ENCODE data around the gene MECR. TPM values are rescaled to one million over a fixed set of nuclear protein-coding genes. Genes with fewer than 3 reads are reported as not detected.

MECR gene, protein sequence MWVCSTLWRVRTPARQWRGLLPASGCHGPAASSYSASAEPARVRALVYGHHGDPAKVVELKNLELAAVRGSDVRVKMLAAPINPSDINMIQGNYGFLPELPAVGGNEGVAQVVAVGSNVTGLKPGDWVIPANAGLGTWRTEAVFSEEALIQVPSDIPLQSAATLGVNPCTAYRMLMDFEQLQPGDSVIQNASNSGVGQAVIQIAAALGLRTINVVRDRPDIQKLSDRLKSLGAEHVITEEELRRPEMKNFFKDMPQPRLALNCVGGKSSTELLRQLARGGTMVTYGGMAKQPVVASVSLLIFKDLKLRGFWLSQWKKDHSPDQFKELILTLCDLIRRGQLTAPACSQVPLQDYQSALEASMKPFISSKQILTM
- 21.4 TPM for polyA plus RNA-seq (2013)

- WGBS (ENCODE audit: insufficient coverage) = 3% methylated on average over 39 of the region's 52 CpGs
- Histone ChIP-seq H3K36me3 (ENCODE audit: control insufficient read depth in 4 of 4, insufficient read depth in 4 of 4, low read length in 3 of 4) (no peaks in the 10 kb centered on the region), H3K4me3 (ENCODE audit: control insufficient read depth in 1 of 7, extremely low read depth in 1 of 7, insufficient read depth in 4 of 7, low read depth in 2 of 7, low read length in 6 of 7) (peak within 1 kb of the TSS; percentile 80 to 95 (median 88)), H3K9me3 (ENCODE audit: control extremely low read depth in 1 of 5, control insufficient read depth in 4 of 5, insufficient read depth in 2 of 5, low read depth in 1 of 5, low read length in 4 of 5) (no peaks in the 10 kb centered on the region), H3K27ac (ENCODE audit: insufficient read depth in 1 of 2, low read depth in 1 of 2, low read length in 2 of 2, poor library complexity in 1 of 2, severe bottlenecking in 2 of 2) (peak within 1 kb of the TSS; percentile 50 to 79), H3K4me1 (ENCODE audit: control extremely low read depth in 1 of 4, control insufficient read depth in 4 of 4, insufficient read depth in 4 of 4, low read length in 3 of 4) (peaks cover 5 to 16% (median 11%) of the 10 kb centered on the region in 4 experiments), H3K27me3 (replicated peaks in 2 of 5; ENCODE audit: control insufficient read depth in 4 of 5, insufficient read depth in 5 of 5, low read length in 4 of 5) (peaks cover 2 to 15% (median 14%) of the 10 kb centered on the region in 5 experiments)
- DNase-seq = peak; percentile 93 to 95 (median 94)
- POLR2A ChIA-PET = interaction anchor here (0.6 to 0.8 kb wide), 2 partner anchors 22 to 30 kb away, joined by 4 to 5 read pairs; no protein-coding TSS in a partner anchor
- CTCF ChIA-PET = interaction anchor here (0.9 to 1.7 kb wide), 4 partner anchors 9 to 28 kb away, joined by 3 to 6 read pairs (median 4); no protein-coding TSS in a partner anchor
These were observed at the start of gene MECR for GRCh38 chr1:29230553-29231378. TSS of gene MECR (minus strand) at chr1:29230934. CDS start at chr1:29230906, 28 bp downstream.

- DNase-seq = no peak
- Histone ChIP-seq H3K4me1 (ENCODE audit: control extremely low read depth in 1 of 4, control insufficient read depth in 4 of 4, insufficient read depth in 4 of 4, low read length in 3 of 4) (peaks cover 0 to 5% (median 1%) of the 10 kb centered on the region in 4 experiments), H3K9me3 (ENCODE audit: control extremely low read depth in 1 of 5, control insufficient read depth in 4 of 5, insufficient read depth in 2 of 5, low read depth in 1 of 5, low read length in 4 of 5) (peaks cover 0 to 7% (median 0%) of the 10 kb centered on the region in 5 experiments), H3K27ac (ENCODE audit: insufficient read depth in 1 of 2, low read depth in 1 of 2, low read length in 2 of 2, poor library complexity in 1 of 2, severe bottlenecking in 2 of 2) (no peak overlapping the region), H3K36me3 (ENCODE audit: control insufficient read depth in 4 of 4, insufficient read depth in 4 of 4, low read length in 3 of 4) (no peaks in the 10 kb centered on the region), H3K4me3 (ENCODE audit: control insufficient read depth in 1 of 7, extremely low read depth in 1 of 7, insufficient read depth in 4 of 7, low read depth in 2 of 7, low read length in 6 of 7) (no peak overlapping the region), H3K27me3 (replicated peaks in 2 of 5; ENCODE audit: control insufficient read depth in 4 of 5, insufficient read depth in 5 of 5, low read length in 4 of 5) (peaks cover 0 to 11% (median 0%) of the 10 kb centered on the region in 5 experiments)
- ChIA-PET POLR2A (no interaction called here), CTCF (no interaction called here)
- WGBS (ENCODE audit: insufficient coverage) = 96% methylated on average over 3 of the region's 11 CpGs
These were observed 49.2 kb upstream of the MECR start for GRCh38 chr1:29279951-29280391.

GRCh38 chr1:29279406-29279805, 48.7 kb upstream of the MECR start:
- H3K9me3 ChIP-seq (ENCODE audit: control extremely low read depth in 1 of 5, control insufficient read depth in 4 of 5, insufficient read depth in 2 of 5, low read depth in 1 of 5, low read length in 4 of 5) = peaks cover 0 to 7% (median 0%) of the 10 kb centered on the region in 5 experiments
- no peak overlapping the region for H3K27ac ChIP-seq (ENCODE audit: insufficient read depth in 1 of 2, low read depth in 1 of 2, low read length in 2 of 2, poor library complexity in 1 of 2, severe bottlenecking in 2 of 2)
- POLR2A ChIA-PET = no interaction called here
- CTCF ChIA-PET = no interaction called here
- no peak for DNase-seq
- H3K4me1 ChIP-seq (ENCODE audit: control extremely low read depth in 1 of 4, control insufficient read depth in 4 of 4, insufficient read depth in 4 of 4, low read length in 3 of 4) = peaks cover 0 to 5% (median 1%) of the 10 kb centered on the region in 4 experiments
- peaks cover 0 to 9% (median 0%) of the 10 kb centered on the region in 5 experiments for H3K27me3 ChIP-seq (replicated peaks in 2 of 5; ENCODE audit: control insufficient read depth in 4 of 5, insufficient read depth in 5 of 5, low read length in 4 of 5)
- WGBS (ENCODE audit: insufficient coverage) = 98% methylated on average over 13 of the region's 13 CpGs
- H3K4me3 ChIP-seq (ENCODE audit: control insufficient read depth in 1 of 7, extremely low read depth in 1 of 7, insufficient read depth in 4 of 7, low read depth in 2 of 7, low read length in 6 of 7) = no peak overlapping the region
- no peaks in the 10 kb centered on the region for H3K36me3 ChIP-seq (ENCODE audit: control insufficient read depth in 4 of 4, insufficient read depth in 4 of 4, low read length in 3 of 4)

- H3K27ac ChIP-seq (ENCODE audit: insufficient read depth in 1 of 2, low read depth in 1 of 2, low read length in 2 of 2, poor library complexity in 1 of 2, severe bottlenecking in 2 of 2) = no peak overlapping the region
- H3K27me3 ChIP-seq (replicated peaks in 2 of 5; ENCODE audit: control insufficient read depth in 4 of 5, insufficient read depth in 5 of 5, low read length in 4 of 5) = peaks cover 0 to 9% (median 0%) of the 10 kb centered on the region in 5 experiments
- no peaks in the 10 kb centered on the region for H3K36me3 ChIP-seq (ENCODE audit: control insufficient read depth in 4 of 4, insufficient read depth in 4 of 4, low read length in 3 of 4)
- peaks cover 0 to 7% (median 0%) of the 10 kb centered on the region in 5 experiments for H3K9me3 ChIP-seq (ENCODE audit: control extremely low read depth in 1 of 5, control insufficient read depth in 4 of 5, insufficient read depth in 2 of 5, low read depth in 1 of 5, low read length in 4 of 5)
- WGBS (ENCODE audit: insufficient coverage) = 93% methylated on average over 3 of the region's 3 CpGs
- CTCF ChIA-PET = no interaction called here
- POLR2A ChIA-PET = no interaction called here
- no peak overlapping the region for H3K4me3 ChIP-seq (ENCODE audit: control insufficient read depth in 1 of 7, extremely low read depth in 1 of 7, insufficient read depth in 4 of 7, low read depth in 2 of 7, low read length in 6 of 7)
- no peak for DNase-seq
- H3K4me1 ChIP-seq (ENCODE audit: control extremely low read depth in 1 of 4, control insufficient read depth in 4 of 4, insufficient read depth in 4 of 4, low read length in 3 of 4) = no peaks in the 10 kb centered on the region
These were observed 47.4 kb upstream of the MECR start for GRCh38 chr1:29278124-29278523.

DNA sequence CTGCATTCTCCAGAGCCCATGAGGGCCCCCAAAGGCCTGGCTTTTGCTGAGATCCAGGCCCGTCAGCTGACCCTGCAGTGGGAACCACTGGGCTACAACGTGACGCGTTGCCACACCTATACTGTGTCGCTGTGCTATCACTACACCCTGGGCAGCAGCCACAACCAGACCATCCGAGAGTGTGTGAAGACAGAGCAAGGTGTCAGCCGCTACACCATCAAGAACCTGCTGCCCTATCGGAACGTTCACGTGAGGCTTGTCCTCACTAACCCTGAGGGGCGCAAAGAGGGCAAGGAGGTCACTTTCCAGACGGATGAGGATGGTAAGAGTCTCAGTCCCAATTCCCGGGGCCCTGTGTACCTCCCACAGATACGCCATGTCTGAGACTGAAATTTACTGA, 44.7 kb upstream of the MECR start:
- no peaks in the 10 kb centered on the region for H3K4me1 ChIP-seq (ENCODE audit: control extremely low read depth in 1 of 4, control insufficient read depth in 4 of 4, insufficient read depth in 4 of 4, low read length in 3 of 4)
- H3K36me3 ChIP-seq (ENCODE audit: control insufficient read depth in 4 of 4, insufficient read depth in 4 of 4, low read length in 3 of 4) = no peaks in the 10 kb centered on the region
- peaks cover 0 to 26% (median 10%) of the 10 kb centered on the region in 5 experiments for H3K27me3 ChIP-seq (replicated peaks in 2 of 5; ENCODE audit: control insufficient read depth in 4 of 5, insufficient read depth in 5 of 5, low read length in 4 of 5)
- H3K27ac ChIP-seq (ENCODE audit: insufficient read depth in 1 of 2, low read depth in 1 of 2, low read length in 2 of 2, poor library complexity in 1 of 2, severe bottlenecking in 2 of 2) = no peak overlapping the region
- CTCF ChIA-PET = no interaction called here
- POLR2A ChIA-PET = interaction anchor here (0.6 kb wide), 1 partner anchor 527 kb away, joined by 3 read pairs; no protein-coding TSS in a partner anchor
- no peak overlapping the region for H3K4me3 ChIP-seq (ENCODE audit: control insufficient read depth in 1 of 7, extremely low read depth in 1 of 7, insufficient read depth in 4 of 7, low read depth in 2 of 7, low read length in 6 of 7)
- H3K9me3 ChIP-seq (ENCODE audit: control extremely low read depth in 1 of 5, control insufficient read depth in 4 of 5, insufficient read depth in 2 of 5, low read depth in 1 of 5, low read length in 4 of 5) = peaks cover 0 to 7% (median 0%) of the 10 kb centered on the region in 5 experiments
- WGBS (ENCODE audit: insufficient coverage) = 95% methylated on average over 12 of the region's 14 CpGs
- DNase-seq = no peak

GRCh38 chr1:29272147-29272907, 41.6 kb upstream of the MECR start:
- Histone ChIP-seq H3K9me3 (ENCODE audit: control extremely low read depth in 1 of 5, control insufficient read depth in 4 of 5, insufficient read depth in 2 of 5, low read depth in 1 of 5, low read length in 4 of 5) (peaks cover 0 to 7% (median 0%) of the 10 kb centered on the region in 5 experiments), H3K27ac (ENCODE audit: insufficient read depth in 1 of 2, low read depth in 1 of 2, low read length in 2 of 2, poor library complexity in 1 of 2, severe bottlenecking in 2 of 2) (no peak overlapping the region), H3K4me3 (ENCODE audit: control insufficient read depth in 1 of 7, extremely low read depth in 1 of 7, insufficient read depth in 4 of 7, low read depth in 2 of 7, low read length in 6 of 7) (no peak overlapping the region), H3K27me3 (replicated peaks in 2 of 5; ENCODE audit: control insufficient read depth in 4 of 5, insufficient read depth in 5 of 5, low read length in 4 of 5) (peaks cover 0 to 46% (median 12%) of the 10 kb centered on the region in 5 experiments), H3K4me1 (ENCODE audit: control extremely low read depth in 1 of 4, control insufficient read depth in 4 of 4, insufficient read depth in 4 of 4, low read length in 3 of 4) (no peaks in the 10 kb centered on the region), H3K36me3 (ENCODE audit: control insufficient read depth in 4 of 4, insufficient read depth in 4 of 4, low read length in 3 of 4) (no peaks in the 10 kb centered on the region)
- POLR2A ChIA-PET = no interaction called here
- no peak for DNase-seq
- WGBS (ENCODE audit: insufficient coverage) = 85% methylated on average over 4 of the region's 6 CpGs
- CTCF ChIA-PET = interaction anchor here (0.7 kb wide), 1 partner anchor 9 kb away, joined by 3 read pairs; no protein-coding TSS in a partner anchor

Measured in common myeloid progenitor, CD34-positive (primary cell).